ENCODE measurements around the gene SMCHD1.
"Not testable (repeated sequence)": the region's sequence is repeated elsewhere in the genome, so short reads cannot be mapped to it uniquely, and the experiment has no call there.

SMCHD1 gene

DNA sequence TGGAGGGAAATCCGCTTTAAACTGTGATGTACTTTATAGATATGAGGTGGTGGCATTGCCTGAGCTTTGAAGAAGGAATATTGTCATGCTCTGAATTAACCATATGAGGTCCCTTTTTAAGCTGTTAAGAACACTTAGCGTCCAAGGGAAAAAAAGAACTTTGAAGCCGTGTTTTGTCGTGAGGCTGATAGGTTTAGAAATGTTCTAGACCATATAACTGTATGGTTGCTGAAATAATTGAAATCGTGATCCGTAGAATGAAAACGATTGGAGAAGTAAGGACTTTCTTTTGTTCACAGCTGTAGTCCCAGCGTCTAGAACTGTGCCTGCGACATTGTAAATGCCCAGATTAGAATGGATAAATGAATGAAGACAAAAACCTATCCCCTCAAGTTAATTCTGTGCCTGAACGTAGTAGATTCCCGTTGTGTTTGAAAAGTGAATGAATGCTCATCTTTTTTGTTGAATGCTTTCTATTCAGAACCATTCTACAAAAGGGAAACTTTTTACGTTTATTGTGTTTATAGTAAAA lies 1.5 kb downstream of the SMCHD1 start:
- no peak for DNase-seq (ENCODE audit: extremely low read depth in 1 of 2, low read depth in 1 of 2)

DNA sequence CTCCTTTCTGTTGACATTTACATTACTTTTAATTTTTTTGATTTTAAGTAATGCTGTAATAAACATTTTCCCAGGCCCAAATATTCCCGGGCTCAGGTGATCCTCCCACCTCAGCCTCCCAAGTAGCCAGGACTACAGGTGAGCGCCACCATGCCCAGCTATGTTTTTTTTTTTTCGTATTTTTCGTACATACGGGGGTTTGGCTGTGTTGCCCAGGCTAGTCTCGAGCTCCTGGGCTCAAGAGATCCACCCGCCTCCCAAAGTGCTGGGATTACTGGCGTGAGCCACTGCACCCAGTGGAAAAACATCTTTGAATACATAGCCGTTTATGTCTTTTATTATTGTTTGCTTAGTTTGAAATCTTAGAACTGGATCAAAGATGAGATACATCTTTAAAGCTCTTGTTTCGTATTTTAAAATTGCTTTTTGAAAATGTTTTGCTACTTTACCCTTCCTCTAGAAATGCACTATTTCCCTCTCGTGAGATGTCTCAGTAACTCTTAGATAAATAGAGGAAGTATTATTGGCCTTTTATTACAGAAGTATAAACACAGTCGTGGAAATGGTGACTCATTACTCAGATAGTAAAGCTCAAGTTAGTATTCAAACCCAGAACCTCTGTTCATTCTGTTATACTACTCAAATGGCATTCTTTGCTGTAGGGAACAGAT lies 2.4 kb downstream of the SMCHD1 start:
- DNase-seq (ENCODE audit: extremely low read depth in 1 of 2, low read depth in 1 of 2), result no peak

GRCh38 chr18:2660849-2661248 lies 5.3 kb downstream of the SMCHD1 start:
- DNase-seq (ENCODE audit: extremely low read depth in 1 of 2, low read depth in 1 of 2), result not testable (repeated sequence)

GRCh38 chr18:2662288-2662687 lies 6.8 kb downstream of the SMCHD1 start:
- DNase-seq (ENCODE audit: extremely low read depth in 1 of 2, low read depth in 1 of 2), result not testable (repeated sequence)

- DNase-seq (ENCODE audit: extremely low read depth in 1 of 2, low read depth in 1 of 2), result no peak
These were observed 7.5 kb downstream of the SMCHD1 start for GRCh38 chr18:2662990-2663389.

- DNase-seq (ENCODE audit: extremely low read depth in 1 of 2, low read depth in 1 of 2), result no peak
These were observed 16.9 kb downstream of the SMCHD1 start for GRCh38 chr18:2672410-2672809.

DNA sequence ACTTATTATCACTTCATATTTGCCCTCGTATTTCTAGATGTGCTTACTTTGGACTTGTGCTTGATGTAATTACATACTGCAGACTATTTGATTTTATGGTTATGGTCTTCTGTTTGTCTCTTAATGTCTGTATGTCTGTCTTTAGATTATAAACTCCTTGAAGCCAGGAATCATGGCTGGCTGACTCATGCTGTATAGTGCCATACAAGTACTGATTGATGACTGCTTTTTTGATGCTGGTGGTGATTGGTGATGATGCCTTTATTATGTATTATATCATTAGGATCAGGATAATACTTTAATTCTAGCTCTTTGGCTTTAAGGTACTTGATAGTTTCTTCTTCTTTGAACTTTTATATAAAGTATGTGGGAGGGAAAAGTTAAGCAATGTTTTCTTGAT lies 17.3 kb downstream of the SMCHD1 start:
- DNase-seq (ENCODE audit: extremely low read depth in 1 of 2, low read depth in 1 of 2), result no peak

DNA sequence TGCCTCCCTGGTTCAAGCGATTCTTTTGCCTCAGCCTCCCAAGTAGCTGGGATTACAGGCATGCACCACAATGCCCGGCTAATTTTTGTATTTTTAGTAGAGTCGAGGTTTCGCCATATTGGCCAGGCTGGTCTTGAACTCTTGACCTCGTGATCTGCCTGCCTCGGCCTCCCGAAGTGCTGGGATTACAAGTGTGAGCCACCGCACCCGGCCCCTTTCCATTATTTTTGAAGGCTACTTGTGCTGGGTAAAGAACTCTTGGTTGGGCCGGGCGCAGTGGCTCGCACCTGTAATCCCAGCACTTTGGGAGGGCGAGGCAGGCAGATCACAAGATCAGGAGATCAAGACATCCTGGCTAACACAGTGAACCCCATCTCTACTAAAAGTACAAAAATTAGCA lies 23.4 kb downstream of the SMCHD1 start:
- DNase-seq (ENCODE audit: extremely low read depth in 1 of 2, low read depth in 1 of 2), result not testable (repeated sequence)

- no peak for DNase-seq (ENCODE audit: extremely low read depth in 1 of 2, low read depth in 1 of 2)
These were observed 24.8 kb downstream of the SMCHD1 start for GRCh38 chr18:2680216-2680792.

DNA sequence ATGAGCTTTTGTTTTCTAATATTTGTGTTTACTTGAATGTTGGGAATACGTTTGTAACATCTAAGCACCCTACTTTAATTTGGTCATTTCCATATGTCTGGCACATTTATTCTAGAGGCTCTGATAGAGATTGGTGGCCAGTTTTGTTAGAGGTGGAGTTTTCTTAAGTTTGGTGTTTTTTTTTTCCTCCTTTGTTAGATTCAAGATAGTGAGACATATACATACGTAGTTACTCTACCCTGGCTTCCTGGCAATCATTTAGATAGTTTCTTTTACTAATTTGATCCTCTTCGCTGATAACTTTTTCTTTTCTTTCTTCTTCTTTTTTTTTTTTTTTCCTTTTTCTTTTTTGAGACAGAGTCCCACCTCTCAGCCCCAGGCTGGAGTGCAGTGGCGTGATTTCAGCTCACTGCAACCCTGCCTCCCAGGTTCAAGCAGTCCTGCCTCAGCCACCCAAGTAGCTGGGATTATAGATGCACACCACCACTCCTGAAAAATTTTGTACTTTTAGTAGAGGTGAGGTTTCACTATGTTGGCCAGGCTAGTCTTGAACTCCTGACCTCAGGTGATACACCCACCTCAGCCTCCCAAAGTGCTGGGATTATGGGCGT lies 26.6 kb downstream of the SMCHD1 start:
- DNase-seq (ENCODE audit: extremely low read depth in 1 of 2, low read depth in 1 of 2), result no peak

DNA sequence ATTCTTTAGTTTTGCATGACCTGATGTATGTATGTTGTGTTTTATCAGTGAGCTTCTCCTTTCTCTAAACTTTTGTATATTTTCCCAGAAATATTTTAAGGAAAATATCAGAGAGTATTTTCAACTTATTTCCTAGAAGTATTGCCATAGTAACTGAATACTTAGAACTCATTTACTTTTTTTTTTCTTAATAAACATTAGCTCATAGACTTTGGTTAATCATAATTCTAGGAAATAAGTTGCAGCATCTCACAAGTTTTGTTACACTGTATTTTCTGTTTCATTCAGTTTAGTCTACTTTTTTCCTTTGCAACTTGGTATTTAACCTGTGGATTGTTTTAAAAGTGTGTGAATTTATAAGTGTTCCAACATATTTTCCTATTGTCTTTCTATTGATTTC lies 27.5 kb downstream of the SMCHD1 start:
- no peak for DNase-seq (ENCODE audit: extremely low read depth in 1 of 2, low read depth in 1 of 2)

- no peak for DNase-seq (ENCODE audit: extremely low read depth in 1 of 2, low read depth in 1 of 2)
These were observed 30.9 kb downstream of the SMCHD1 start for GRCh38 chr18:2686349-2686968.

GRCh38 chr18:2687390-2688001 lies 32.0 kb downstream of the SMCHD1 start:
- no peak for DNase-seq (ENCODE audit: extremely low read depth in 1 of 2, low read depth in 1 of 2)

DNA sequence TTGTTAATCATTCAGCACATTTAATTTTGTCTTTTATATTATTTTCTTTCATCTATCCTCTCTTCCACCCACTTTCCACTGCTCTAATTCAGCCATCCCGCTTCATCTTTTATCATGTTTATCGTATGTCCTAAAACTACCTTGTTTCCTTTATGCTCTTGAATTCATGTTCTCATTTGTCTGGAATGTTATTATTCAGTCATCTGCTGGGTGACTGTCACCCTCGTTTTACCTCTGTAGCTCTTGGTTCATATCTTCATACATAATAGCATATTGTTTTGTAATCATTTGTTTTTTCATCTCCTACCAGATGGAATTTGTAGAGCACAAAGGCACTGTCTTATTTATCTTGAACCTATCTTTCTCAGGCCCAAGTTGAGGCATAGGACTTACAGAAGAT lies 37.0 kb downstream of the SMCHD1 start:
- DNase-seq (ENCODE audit: extremely low read depth in 1 of 2, low read depth in 1 of 2), result no peak

GRCh38 chr18:2697184-2697583 lies 41.7 kb downstream of the SMCHD1 start:
- DNase-seq (ENCODE audit: extremely low read depth in 1 of 2, low read depth in 1 of 2), result no peak

DNA sequence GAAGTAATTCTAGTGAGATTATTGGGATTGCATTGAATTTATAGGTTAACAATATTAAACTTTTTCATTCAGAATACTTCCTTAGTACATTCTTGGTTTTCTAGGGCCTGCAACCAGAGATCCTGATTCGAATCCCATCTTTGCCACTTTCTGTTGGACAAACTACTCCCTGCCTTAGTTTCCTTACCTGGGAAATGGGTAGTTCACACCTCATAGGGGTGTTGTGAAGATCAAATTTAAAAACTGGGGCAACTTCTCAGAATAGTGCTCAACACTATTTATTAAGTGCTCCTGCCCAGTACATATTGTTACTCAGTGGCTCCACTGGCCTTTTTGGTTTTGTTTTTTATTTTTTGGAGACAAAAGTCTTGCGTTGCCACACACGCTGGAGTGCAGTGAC lies 43.5 kb downstream of the SMCHD1 start:
- DNase-seq (ENCODE audit: extremely low read depth in 1 of 2, low read depth in 1 of 2), result no peak

DNA sequence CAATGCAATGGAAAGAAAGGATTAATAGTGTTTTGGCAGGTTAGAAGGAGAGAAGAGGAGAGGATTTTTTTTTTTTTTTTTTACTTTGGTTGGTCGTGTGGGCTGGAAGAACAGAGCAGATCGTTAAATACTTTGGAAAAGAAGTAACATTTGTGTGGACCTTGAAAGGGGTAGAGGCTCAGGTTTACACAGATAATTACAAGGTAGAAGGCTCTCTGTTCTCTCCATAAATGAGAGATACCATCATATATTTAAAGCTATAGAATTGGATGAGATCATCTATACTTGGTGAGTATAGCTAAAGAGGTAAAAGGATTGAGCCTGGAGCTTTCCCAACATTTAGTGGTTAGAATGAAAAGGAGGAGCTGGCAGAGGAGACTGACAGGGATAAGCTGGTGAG lies 49.0 kb downstream of the SMCHD1 start:
- no peak for DNase-seq (ENCODE audit: extremely low read depth in 1 of 2, low read depth in 1 of 2)

- no peak for DNase-seq (ENCODE audit: extremely low read depth in 1 of 2, low read depth in 1 of 2)
These were observed 51.4 kb downstream of the SMCHD1 start for GRCh38 chr18:2706903-2707302.

- DNase-seq (ENCODE audit: extremely low read depth in 1 of 2, low read depth in 1 of 2), result no peak
These were observed 52.1 kb downstream of the SMCHD1 start for GRCh38 chr18:2707551-2708168.

GRCh38 chr18:2709316-2709715 lies 53.8 kb downstream of the SMCHD1 start:
- no peak for DNase-seq (ENCODE audit: extremely low read depth in 1 of 2, low read depth in 1 of 2)

- DNase-seq (ENCODE audit: extremely low read depth in 1 of 2, low read depth in 1 of 2), result no peak
These were observed 58.6 kb downstream of the SMCHD1 start for GRCh38 chr18:2714140-2714539.

Data from activated CD8-positive, alpha-beta memory T cell treated with anti-CD3 and anti-CD28 coated beads for 1 hour (primary cell).